Erythroblast (primary cell): Measurements from ENCODE around the gene UBE3C.

Experiments used
- DNase-seq, 2 experiments: peaks; one replicate each; lab custom pipeline; 2025; lab: John Stamatoyannopoulos, UW
- GATA1 ChIP-seq: IDR thresholded peaks from 2 replicates; pipeline ENCODE4 v1.6.1; 2011; ENCODE audit warnings: low read depth, mild to moderate bottlenecking, control low read depth, low read length, moderate library complexity
- POLR2A ChIP-seq: IDR thresholded peaks from 2 replicates; pipeline ENCODE4 v1.6.1; 2011; ENCODE audit warnings: mild to moderate bottlenecking, low read length

UBE3C gene

DNA sequence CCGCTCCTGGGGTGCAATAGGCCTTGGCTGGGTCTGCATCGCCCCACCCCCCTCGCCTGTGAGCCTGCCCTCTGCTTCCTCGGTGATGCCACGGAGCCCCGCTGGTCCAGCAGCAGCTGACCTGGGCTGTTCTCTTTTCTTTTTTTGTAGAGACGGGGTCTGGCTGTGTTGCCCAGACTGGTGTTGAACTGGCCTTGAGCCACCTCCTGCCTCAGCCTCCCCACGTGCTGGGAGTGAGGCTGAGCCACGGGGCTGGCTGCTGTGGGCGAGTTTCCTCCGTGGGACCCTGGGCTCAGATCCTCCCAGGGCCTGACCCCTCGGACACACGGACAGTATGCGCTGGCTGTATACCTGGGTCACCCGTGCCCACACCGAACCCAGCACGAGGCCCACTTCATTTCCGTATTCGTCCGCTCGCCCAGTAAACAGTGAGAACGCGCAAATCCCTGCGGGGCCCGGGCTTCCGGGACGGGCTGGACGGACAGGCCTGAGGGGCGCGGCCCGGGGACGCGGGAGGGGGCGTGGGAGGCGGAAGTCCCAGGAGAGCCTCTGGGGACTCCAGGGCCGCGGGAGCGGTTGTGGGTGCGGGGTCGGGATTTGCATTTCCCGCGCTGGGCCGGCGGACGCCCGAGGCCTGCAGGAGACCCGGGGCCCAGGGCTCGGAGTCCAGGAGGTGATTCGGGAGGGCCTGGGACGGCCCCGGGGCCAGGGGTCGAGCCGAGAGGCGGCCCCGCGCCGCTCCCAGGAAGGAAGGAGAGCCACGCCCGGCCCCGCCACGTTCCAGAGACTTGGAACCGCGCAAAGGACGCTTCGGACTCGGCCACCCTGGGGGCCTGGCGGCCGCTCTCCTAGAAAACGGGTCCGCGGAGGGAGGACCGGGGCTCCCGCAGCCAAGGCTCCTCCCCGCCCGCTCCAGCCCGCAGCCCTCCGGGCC, 140.3 kb downstream of the UBE3C start:
- no peak for DNase-seq
- TF ChIP-seq GATA1 (no peak), POLR2A (no peak)

DNA sequence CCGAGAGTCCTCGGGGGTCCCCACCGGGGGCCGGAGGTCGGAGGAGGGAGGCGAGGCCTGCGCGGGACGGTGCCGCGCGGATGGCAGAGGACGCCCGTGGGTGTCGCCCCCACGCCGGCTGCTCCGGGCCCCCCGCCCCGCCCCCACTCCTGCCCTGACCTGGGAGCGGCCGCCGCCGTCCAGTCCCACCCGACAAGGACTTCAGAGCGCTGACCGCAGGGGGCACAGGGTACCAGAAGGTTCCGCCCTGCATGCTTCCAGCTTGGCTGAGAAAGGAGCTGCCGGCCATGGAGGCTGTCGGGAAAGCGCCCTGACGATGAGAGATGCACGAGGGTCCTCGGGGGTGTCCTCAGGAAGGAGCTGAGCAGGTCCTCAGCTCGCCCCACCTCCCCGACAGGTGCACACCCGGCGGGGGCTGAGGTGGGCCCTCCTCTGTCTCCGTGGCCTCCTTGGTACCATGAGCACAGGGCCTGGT, 141.1 kb downstream of the UBE3C start:
- TF ChIP-seq POLR2A, result no peak
- TF ChIP-seq GATA1, result no peak

DNA sequence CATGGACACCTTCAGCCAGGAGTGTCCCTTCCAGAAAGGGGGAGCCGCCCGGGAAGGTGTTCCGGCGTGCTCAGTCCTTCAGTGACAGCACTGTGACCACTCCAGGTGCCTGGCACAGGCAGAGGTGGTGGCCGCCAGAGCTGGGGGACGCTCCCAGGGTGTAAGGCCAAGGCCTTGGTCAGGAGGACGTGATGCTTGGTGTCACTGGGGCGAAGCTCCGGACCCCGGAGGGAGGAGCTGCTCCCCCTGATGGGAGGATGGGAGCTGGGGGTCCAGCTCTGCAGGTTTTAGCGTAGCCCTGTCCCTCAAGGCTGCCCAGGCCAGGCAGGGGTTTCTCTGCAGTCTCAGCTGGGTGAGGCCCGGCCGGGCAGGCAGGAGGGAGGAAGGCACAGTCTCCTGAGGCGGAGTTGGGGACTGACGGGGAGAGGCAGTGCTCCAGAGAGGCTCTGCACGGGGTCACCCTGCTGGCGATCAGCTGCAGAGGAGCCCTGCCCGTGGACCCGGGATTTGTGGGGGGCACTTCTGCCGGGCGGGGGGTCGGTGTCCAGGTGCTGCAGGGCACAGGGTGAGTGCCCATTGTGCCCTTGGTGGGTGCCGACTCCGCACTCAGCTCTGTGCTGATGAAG, 141.6 kb downstream of the UBE3C start:
- TF ChIP-seq GATA1 (no peak), POLR2A (no peak)
- DNase-seq, result no peak

More for the DNA sequence above, 141.1 kb downstream of the UBE3C start:
- no peak for DNase-seq

DNA sequence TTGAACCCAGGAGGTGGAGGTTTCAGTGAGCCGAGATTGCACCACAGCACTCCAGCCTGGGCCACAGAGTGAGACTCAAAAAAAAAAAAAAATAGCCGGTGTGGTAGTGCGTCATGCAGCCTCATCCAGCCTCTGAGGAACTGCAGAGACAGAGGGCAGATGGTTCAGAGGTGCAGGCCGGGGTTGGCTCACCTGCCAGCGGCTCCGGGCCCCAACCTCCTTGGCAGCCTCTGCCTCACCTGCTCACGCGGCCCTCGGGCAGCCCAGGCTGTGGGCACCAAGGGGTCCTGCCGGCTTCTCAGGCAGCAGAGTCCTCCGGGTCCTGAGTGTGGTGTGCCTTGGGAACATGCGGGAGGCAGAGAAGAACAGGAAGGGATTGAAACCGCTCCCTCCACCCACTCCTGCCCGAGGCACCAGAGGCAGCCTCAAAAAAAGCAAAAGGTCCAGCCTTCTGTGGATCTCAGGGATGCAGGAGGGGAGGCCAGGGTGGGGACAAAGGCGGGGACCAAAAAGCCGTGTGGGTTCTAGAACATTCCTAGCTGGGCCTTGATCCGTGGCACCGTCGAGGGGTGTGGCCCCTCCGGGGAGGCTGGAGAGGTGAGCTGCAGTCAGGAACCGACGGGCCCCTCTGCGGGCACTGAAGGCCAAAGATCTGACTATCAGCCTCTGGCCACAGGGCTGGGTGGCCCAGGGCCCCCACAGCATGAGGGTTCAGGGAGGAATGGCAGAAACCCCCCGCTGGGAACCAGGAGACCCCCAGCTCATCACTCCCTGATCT, 142.7 kb downstream of the UBE3C start:
- no peak for TF ChIP-seq GATA1
- no peak for TF ChIP-seq POLR2A
- DNase-seq, result no peak

DNA sequence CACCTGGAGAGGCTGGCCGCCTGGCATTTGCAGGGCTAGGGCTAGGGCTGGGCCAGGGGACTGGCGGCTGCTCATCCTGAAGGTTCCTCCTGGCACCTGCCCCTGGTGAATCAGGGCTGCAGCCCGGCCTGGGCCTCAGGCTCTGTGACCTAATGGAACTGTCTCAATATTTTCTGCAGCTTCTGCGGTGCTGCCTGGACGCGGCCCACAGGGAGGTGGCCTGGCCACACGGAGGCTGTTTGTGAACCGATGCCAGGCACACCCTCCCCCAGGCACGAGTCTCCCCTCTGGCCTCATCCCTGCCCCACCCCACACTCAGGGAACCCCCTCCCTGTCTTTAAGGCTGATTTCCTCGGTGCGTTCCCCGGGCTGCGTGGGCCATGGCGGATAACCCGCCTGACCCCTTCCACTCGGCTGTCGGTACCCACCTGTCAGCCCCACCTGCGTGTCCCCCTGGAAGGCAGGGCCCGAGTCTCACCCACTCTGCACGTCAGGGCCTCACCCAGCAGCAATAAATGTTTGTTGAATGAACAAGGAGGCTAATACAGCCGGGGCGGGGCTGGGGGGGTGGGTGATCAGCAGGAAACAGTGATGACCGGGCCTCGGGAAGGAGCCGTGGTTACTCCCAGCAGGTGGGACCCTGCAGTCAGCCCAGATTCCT, 143.5 kb downstream of the UBE3C start:
- no peak for TF ChIP-seq GATA1
- no peak for TF ChIP-seq POLR2A
- DNase-seq, result no peak

DNA sequence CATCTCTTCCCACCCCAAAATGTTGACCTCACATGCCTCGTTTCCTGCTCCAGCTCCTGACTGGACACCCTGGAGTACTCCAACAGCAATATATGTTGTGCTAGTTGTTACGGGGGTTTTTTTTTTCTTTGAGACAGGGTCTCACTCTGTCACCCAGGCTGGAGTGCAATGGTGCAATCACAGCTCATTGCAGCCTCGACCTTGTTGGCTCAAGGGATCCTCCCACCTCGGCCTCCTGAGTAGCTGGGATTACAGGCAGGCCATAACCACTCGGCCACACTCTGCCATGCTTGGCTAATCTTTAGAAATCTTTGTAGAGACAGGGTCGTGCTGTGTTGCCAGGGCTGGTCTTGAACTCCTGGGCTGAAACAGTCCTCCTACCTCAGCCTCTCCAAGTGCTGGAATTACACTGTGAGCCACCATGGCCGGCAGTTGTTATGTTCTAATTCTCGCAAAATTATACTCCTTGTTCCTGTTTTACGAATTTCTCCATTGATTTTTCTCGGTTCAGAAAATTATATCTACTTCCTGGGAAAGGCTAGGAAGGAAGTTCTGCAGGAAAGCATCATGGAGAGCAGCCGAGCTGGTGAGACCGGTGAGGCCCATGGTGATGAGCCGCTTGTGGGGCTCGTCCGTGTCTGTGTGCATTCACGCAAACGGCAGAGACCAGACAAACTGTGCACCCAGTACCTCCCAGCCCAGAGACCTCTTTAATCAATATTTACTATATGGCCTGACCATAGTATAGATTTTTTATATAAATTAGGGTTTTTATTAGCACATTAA, 145.7 kb downstream of the UBE3C start:
- TF ChIP-seq GATA1 (no peak), POLR2A (no peak)
- DNase-seq, result no peak

DNA sequence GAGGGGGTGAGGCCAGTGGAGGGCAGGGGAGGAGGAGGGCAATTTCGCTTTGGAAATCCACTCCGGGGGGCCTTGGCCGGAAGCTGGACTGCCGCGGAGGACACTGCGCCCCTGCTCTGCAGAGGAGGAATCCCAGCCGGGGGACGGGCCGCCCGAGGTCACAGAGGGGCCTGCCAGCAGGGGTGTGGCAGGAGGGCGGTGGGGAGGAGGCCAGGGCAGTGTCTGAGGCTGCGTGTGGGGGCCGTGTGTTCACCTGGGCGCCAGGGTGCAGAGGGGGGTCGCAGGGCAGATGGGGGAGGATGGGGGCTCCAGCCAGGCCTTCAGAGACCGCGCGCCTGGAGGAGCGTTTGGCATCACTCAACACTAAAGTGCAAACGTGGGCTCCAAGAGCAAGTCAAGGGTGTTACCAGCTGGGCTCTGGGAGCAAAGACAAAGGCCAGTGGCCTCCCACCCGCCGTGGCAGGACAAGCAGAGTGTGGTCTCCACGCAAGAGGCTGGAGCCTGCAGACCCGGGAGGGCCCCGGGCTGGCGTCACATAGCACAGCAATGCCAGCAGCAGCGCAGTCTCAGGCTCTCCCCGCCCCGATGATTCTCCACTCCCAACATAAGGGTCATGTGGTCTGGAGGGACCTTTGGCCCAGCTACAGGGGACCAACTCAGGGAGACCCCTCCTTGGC, 152.8 kb downstream of the UBE3C start:
- DNase-seq, result no peak
- TF ChIP-seq POLR2A (no peak), GATA1 (no peak)

DNA sequence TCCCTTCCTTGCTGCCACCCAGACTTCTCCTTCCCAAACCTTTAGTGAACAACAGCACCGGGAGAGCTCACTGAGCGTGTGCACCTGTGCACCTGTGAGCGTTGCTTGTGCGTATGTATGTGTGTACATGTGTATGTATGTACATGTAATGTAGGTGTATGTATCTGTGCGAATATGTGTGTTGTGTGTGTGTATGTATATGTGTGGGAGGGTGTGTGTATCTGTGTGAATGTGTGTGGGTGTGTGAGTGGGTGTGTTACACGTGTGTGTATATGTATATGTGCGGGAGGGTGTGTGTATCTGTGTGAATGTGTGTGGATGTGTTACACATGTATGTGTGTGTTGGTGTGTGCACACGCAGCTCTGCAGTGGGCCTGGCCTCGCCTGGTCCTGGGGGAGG, 153.5 kb downstream of the UBE3C start:
- no peak for DNase-seq
- TF ChIP-seq GATA1 (no peak), POLR2A (no peak)

DNA sequence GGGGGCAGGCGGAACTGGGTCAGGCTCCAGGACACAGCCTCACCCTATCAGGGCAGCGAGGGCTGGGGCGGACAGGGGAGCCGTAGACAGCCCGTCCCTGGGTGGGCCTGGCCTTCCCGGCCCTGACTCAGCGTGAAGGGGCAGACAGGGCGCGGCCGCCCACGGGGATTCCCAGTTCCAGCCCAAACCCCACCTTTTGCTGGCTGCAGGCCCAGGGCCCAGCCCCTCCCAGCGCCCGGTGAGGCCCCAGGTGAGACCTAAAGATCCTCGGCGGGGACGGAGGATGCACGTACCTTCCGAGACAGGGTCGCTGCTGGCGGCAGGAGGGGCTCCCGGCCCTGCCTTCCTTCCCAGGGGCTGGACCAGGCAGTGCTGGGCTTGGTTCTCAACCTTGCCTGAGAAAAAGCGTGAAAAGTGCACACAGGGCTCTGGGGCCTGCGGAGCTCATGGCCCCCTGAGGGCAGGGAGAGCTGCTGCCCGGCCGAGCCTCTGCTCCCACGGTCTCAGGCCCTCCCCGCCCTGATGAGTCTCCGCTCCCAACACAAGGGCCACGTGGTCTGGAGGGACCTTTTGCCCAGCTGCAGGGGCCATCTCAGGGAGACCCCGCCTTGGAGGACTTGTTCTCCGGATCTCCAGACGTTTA, 154.2 kb downstream of the UBE3C start:
- no peak for DNase-seq
- TF ChIP-seq POLR2A, result no peak
- no peak for TF ChIP-seq GATA1

DNA sequence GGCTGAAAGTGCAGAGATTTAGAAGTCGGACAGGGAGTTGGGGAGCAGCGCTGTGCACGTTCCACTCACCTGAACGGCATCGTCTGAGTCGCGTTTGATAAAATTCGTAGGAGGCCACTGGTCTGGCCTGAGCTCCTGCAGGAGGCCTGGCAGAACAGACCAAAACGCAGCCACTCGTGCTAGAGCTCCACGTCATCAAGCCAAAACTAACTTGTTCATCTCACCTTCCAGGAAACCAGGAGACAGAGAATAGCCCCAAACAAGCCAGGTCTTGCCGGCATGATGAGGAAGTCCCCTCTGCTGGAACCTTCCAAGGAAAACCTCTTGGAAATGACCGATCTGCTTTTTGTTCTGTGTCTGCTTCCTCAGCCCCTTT, 154.7 kb downstream of the UBE3C start:
- DNase-seq, result no peak
- TF ChIP-seq POLR2A (no peak), GATA1 (no peak)

DNA sequence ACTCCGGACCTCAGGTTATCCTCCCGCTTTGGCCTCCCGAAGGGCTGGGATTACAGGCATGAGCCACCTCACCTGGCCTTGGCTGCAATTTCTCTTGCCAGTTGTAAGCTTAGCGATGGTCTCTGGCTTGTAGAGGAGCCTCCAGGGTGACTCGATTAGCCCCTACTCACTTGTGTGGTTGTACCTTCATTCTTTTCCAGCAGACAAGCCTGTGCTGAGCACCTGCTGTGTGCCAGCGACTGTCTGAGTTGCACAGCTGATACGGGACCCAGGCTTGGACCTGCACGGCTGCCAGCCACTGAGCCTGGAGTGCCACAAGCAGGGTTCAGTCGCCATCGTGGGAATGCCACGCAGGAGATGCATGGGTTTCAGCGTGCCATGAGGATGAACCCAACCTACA, 156.0 kb downstream of the UBE3C start:
- no peak for DNase-seq

More for the DNA sequence above, 156.0 kb downstream of the UBE3C start:
- no peak for TF ChIP-seq POLR2A
- no peak for TF ChIP-seq GATA1
